T1000 (cell line): Measurements from ENCODE around the gene AOPEP.

Experiments used
- DNase-seq: peaks from one replicate; lab custom pipeline; 2025; ENCODE audit warnings: mixed read lengths; lab: John Stamatoyannopoulos, UW

Gene AOPEP

GRCh38 chr9:94714494-94714893, 12.0 kb upstream of the AOPEP start:
- DNase-seq = no peak

DNA sequence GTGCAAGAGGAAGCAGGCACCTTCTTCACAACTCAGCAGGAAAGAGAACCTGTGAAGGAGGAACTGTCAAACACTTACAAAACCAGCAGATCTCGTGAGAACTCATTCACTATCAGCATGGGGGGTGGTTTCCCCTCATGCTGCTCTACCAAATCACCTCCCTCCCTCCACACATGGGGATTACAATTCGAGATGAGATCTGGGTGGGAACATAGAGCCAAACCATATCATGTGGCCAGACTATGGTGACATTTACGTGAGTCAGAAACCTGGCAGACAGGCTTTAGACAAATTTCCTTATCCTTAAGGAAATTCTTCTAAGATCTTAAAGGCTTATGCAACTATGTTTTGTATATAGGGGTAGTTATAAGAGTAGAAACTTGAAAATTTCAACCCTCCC, 8.7 kb upstream of the AOPEP start:
- no peak for DNase-seq

DNA sequence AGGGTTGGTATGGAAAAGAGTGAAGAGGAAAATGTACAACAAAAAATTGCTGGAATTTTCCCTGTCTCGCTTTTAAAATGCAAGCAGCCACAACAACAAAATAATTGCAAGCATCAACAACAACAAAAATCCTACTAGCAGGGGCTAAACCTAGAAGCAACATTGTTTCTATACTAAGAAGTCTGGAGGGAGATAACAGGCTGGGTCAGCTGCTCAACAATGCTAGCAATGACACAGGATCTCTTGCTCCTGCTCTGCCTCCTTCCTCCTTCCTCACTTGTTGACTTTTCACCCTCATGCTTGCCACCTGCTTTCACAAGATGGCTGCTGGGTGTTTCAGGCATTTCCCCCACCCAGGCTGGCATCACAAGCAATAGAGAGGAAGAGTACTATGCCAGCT, 7.6 kb upstream of the AOPEP start:
- no peak for DNase-seq

- no peak for DNase-seq
Measured at GRCh38 chr9:94719878-94720277, 6.6 kb upstream of the AOPEP start.

DNA sequence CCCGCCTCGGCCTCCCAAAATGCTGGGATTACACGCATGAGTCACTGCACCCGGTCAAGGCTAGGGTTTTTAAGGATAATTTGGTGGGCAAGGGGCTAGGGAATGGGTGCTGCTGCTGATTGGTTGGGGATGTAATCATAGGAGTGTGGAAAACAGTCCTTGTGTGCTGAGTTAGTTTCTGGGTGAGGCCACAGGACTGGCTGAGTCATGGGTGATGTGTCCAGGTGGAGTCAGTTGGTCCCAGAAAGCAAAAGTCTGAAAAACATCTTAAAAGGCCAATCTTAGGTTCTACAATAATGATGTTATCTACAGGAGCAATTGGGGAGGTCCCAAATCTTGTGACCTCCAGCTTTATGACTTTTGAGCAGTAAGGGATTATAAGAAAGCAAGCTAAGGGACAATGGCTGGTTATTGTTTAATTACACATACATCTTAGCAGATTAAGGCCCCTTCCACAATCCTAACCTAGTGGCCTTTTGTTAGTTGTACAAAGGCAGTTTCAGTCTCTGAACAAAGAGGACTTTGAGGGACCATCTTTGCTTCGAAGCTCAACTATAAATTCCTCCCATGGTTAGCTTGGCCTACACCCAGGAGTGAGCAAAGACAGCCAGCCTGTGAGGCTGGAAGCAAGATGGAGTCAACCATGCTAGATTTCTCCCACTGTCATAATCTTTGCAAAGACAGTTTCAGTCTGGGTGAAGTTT, 5.5 kb upstream of the AOPEP start:
- DNase-seq = no peak

DNA sequence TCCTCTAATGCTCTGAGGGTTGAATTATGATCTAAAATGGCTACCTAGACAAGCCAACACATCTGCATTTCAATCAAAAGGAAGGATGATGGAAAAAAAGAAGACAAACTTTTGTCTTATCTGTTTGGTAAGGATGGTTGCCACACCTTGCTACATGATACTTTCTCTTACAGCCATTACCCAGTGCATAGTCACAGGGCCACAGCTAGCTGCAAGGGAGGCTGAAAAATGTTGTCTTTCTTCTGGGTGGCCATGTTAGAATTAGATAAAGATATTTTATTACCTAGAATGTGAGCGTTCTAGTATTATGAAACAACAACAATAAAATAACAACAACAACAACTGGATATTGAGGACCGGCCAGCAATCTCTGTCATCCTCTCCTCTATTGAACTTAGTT, 4.7 kb upstream of the AOPEP start:
- DNase-seq = no peak

DNA sequence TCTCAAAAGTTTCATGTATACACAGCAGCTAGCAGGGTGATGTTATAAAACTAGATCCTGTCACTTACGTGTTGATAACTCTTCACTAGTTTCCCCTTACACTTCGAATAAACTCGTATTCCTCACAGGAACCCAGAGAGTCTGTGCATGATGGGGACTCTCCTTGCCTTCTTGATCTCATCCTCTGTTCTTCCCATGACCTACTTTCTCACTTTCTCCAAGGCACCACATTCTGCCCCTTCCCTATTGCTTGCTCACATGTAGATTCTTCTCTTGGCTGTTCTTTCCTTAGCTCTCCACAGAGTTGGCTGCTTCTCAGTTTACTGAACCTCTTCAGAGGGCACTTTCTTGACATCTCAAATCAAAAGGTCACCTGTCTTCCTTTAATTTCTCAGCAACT, 1.2 kb upstream of the AOPEP start:
- DNase-seq = no peak

DNA sequence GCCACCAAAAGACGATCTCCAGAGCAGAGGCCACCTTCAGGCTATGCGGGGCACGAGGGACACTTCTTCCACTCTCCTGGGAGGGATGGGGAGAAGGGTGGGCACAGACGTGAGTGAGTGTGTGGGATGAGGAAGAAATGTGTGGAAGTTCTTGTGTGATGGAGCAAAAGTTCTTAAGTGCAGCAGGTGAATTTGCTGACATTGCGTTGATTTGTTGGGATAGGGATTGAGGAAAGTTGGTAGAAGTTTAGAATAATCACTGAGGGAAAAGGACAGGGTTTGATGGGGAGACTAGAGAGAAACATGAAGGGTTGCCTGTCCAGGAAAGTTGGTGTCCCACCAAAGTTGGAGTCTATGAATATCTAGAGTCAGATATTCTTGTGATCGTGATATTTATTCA, 2.2 kb downstream of the AOPEP start:
- no peak for DNase-seq

DNA sequence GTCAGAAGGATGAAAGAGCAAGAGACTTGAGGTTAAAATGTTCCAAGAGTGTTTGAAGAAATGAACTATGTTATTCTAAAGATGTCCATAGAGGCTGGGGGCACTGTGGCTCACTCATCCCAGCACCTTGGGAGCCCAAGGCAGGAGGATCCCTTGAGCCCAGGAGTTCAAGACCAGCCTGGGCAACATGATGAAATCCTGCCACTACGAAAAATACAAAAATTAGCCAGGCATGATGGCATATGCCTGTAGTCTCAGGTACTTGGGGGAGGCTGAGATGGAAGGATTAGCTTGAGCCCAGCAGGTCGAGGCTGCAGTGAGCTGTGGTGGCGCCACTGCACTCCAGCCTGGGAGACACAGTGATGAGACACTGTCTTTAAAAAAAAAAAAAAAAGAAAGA, 2.7 kb downstream of the AOPEP start:
- no peak for DNase-seq

DNA sequence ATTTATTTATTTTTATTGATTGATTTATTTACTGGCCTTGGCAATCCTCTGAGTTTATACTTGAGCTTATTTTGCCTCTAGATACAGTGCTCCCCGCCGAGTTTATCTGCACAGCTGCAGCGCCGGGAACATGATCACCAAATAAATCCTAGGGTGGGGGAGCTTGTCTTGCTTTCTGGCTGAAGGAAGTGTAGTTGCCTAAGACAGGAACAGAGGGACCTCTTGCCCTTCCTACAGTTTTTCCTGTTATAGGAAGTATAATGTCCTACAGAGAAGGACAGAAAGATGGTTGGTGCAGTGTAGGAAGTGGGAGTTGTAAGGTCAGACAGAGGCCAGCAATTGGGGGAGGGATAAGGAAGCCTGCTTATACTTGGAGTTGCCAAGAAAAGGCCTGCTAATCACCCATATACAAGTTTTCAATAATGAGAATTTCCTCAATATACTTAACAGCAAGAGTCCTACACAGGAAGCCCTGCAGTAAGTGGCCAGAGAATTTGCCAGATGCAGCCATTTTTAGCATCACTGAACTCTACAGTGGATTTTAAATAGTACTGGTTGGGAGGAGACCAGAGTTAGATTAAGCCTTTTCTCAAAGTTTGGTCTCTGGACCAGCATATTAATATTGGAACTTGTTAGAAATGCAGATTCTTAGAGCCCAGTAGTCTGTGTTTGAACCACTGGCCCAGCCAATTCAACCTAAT, 7.7 kb downstream of the AOPEP start:
- no peak for DNase-seq

GRCh38 chr9:94736759-94737158, 10.3 kb downstream of the AOPEP start:
- DNase-seq = no peak

- DNase-seq = no peak
Measured at GRCh38 chr9:94740145-94740840, 13.8 kb downstream of the AOPEP start.

DNA sequence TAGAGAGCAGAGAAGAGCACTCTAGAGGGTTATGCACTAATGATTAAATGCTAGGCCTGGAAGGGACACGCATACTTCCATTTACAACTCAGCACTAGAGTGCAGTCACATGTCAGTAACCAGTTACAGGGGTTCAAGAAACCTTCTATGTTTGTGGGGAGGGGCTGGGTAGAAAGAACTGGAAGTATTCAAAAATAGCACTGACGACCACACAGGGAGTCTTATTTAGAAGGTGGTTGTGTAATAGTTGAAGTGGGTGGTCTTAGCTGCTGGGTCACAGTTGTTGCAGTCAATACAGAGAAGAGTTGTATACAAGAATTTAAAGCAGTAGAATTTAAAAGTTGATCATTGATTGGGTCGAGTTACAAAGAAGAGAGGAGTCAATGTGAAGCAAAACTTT, 15.4 kb downstream of the AOPEP start:
- DNase-seq = no peak

DNA sequence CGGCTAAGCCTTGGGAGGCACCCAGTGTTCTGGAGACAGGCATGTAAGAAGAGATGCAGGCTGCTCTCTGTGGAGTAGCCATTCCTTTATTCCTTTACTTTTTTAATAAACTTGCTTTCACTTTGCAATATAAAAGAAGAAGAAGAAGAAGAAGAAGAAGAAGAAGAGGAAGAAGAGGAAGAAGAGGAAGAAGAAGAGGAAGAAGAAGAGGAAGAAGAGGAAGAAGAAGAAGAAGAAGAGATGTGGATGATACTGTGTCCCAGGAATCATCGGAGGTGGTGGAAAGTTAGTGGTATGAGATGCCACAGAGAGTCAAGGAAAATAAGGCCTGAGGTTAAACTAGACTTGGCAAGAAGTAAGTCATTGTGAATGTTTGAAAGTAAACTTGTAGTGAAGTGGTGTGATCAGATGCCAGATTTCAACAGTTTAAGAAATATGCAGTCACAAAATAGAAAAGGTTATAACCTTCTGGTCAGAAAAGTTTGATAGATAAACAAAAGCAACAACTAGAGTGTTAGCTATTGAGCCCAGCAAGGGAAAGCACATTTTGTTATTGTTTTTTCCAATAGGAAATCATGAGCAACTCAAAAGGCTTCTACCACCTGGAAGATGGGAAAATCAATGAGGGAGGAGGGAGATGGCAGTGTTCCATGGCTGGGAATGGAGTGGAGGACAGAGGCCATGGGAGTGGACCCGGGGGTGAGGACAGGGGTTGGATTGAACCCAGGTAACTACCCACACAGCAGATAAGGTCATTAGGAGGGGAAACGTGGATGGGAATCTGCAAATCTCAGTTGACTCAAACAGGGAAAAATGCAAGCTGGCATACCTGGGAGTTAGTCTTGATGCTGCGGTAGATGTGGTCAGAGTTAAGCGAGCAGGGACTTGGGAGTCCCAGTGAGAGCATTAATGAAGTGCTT, 16.8 kb downstream of the AOPEP start:
- no peak for DNase-seq

- DNase-seq = no peak
Measured at GRCh38 chr9:94745806-94746540, 19.5 kb downstream of the AOPEP start.

GRCh38 chr9:94746541-94747370, 20.3 kb downstream of the AOPEP start:
- no peak for DNase-seq

- no peak for DNase-seq
Measured at GRCh38 chr9:94754976-94755475, 28.5 kb downstream of the AOPEP start.

- DNase-seq = no peak
Measured at GRCh38 chr9:94757158-94757557, 30.7 kb downstream of the AOPEP start.

- DNase-seq = no peak
Measured at GRCh38 chr9:94758031-94758430, 31.5 kb downstream of the AOPEP start.

DNA sequence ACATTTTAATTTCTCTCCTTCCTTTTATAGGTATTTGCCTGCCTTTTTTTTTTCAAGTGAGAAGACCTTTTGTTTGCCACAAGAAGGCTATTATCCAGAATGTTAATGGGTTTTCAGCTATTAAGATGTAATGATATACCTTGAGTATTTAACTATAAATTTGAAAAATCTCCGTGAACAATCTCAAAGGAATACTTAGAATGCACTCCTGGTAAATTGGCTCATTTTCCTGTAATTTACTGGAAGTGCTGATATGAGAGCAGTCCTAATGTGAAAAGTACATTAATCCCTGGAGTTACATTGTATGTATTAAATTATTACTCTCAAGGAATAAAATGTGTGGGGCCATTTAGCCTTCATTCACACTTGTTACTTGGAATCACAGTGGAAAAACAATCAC, 32.4 kb downstream of the AOPEP start:
- DNase-seq = no peak
